Muscle layer of duodenum (tissue), 2 donors: ENCODE measurements around the gene NPR3.

Source experiments
- H3K27ac ChIP-seq: one replicate; pipeline ENCODE4 v1.7.0; 2013; ENCODE audit warnings: mild to moderate bottlenecking, low read length
- H3K27me3 ChIP-seq: one replicate; pipeline ENCODE4 v1.7.0; 2013; ENCODE audit warnings: low read depth, mild to moderate bottlenecking, control low read depth, low read length
- H3K36me3 ChIP-seq, 2 donors: one replicate each; pipeline ENCODE4 v1.7.0; 2013; ENCODE audit warnings: low read length in 2 of 2, control low read depth in 1 of 2, mild to moderate bottlenecking in 1 of 2; ENCODE audit not compliant: insufficient read depth in 2 of 2, control insufficient read depth in 1 of 2
- H3K4me1 ChIP-seq, 2 donors: one replicate each; pipeline ENCODE4 v1.7.0; 2013; ENCODE audit warnings: low read length in 2 of 2, mild to moderate bottlenecking in 2 of 2, control low read depth in 1 of 2, moderate library complexity in 1 of 2; ENCODE audit not compliant: insufficient read depth in 2 of 2, control insufficient read depth in 1 of 2
- H3K4me3 ChIP-seq, 2 donors: one replicate each; pipeline ENCODE4 v1.7.0; 2013; ENCODE audit warnings: low read length in 2 of 2, low read depth in 1 of 2, mild to moderate bottlenecking in 1 of 2
- H3K9me3 ChIP-seq, 2 donors: one replicate each; pipeline ENCODE4 v1.7.0; 2013; ENCODE audit warnings: low read length in 2 of 2, control low read depth in 1 of 2, mild to moderate bottlenecking in 1 of 2; ENCODE audit not compliant: control insufficient read depth in 1 of 2
- donor health status: healthy.

Gene NPR3

GRCh38 chr5:32734827-32735378, 23.8 kb downstream of the NPR3 start:
- Histone ChIP-seq H3K27ac (no peak overlapping the region), H3K36me3 (peaks cover 0 to 3% of the 10 kb centered on the region in 2 donors), H3K4me3 (no peak overlapping the region), H3K9me3 (no peaks in the 10 kb centered on the region), H3K27me3 (no peaks in the 10 kb centered on the region), H3K4me1 (peaks cover 0 to 5% of the 10 kb centered on the region in 2 donors)

DNA sequence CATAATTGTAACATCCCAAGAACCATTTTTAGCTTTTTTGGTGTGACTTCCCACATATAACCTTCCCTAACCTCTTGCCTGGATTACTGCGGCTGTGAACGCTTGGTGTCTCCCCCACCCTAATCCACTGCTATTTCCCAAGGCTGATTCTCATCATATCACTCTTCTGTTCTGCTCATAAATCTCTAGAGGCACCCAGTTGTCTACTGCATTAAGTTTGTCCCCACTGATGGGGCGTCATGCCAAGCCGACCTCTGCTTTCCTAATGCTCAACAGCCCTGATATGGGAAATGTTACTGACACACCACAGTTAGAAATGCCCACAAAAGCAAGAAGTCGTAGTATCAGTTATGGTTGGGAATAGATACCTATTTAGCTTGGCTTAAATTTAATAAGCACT, 24.4 kb downstream of the NPR3 start:
- Histone ChIP-seq H3K4me1 (peaks cover 0 to 5% of the 10 kb centered on the region in 2 donors), H3K27me3 (no peaks in the 10 kb centered on the region), H3K36me3 (peaks cover 0 to 5% of the 10 kb centered on the region in 2 donors), H3K4me3 (no peak overlapping the region), H3K9me3 (no peaks in the 10 kb centered on the region), H3K27ac (no peak overlapping the region)

DNA sequence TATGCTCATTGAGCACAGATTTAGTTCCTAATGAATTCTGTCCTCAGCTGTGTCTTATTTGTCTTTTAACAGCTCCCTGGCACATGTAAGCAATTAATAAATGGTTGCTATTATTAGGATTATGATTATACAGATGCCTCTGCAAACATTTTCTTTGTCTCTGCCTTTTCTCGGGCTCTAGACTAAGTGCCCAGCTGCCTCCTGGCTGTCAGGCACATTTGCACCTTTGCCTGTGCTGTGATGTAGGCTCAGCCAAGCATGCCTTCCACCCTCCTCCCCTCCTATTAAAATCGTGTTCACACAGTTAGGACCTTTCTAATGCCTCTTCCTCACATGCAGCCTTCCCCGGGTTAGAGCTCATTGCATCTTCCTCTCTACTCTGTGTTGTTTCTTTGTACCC, 25.7 kb downstream of the NPR3 start:
- H3K4me3 ChIP-seq = no peak overlapping the region
- no peaks in the 10 kb centered on the region for H3K9me3 ChIP-seq
- H3K27ac ChIP-seq = no peak overlapping the region
- no peaks in the 10 kb centered on the region for H3K27me3 ChIP-seq
- peaks cover 0 to 5% of the 10 kb centered on the region in 2 donors for H3K4me1 ChIP-seq
- H3K36me3 ChIP-seq = peaks cover 0 to 5% of the 10 kb centered on the region in 2 donors

GRCh38 chr5:32740651-32741050, 29.5 kb downstream of the NPR3 start:
- no peaks in the 10 kb centered on the region for H3K27me3 ChIP-seq
- H3K4me3 ChIP-seq = no peak overlapping the region
- no peak overlapping the region for H3K27ac ChIP-seq

GRCh38 chr5:32745317-32745716, 34.2 kb downstream of the NPR3 start:
- no peak overlapping the region for H3K27ac ChIP-seq
- no peaks in the 10 kb centered on the region for H3K27me3 ChIP-seq
- H3K36me3 ChIP-seq = no peaks in the 10 kb centered on the region
- H3K4me1 ChIP-seq = no peaks in the 10 kb centered on the region
- H3K4me3 ChIP-seq = no peak overlapping the region
- H3K9me3 ChIP-seq = no peaks in the 10 kb centered on the region

More at GRCh38 chr5:32740651-32741050, 29.5 kb downstream of the NPR3 start:
- Histone ChIP-seq H3K9me3 (no peaks in the 10 kb centered on the region), H3K4me1 (no peaks in the 10 kb centered on the region), H3K36me3 (peaks cover 0 to 5% of the 10 kb centered on the region in 2 donors)

GRCh38 chr5:32752411-32752810, 41.3 kb downstream of the NPR3 start:
- no peak overlapping the region for H3K4me3 ChIP-seq
- no peaks in the 10 kb centered on the region for H3K27me3 ChIP-seq
- peaks cover 0 to 3% of the 10 kb centered on the region in 2 donors for H3K9me3 ChIP-seq
- H3K4me1 ChIP-seq = peaks cover 0 to 7% of the 10 kb centered on the region in 2 donors
- H3K27ac ChIP-seq = no peak overlapping the region
- no peaks in the 10 kb centered on the region for H3K36me3 ChIP-seq

DNA sequence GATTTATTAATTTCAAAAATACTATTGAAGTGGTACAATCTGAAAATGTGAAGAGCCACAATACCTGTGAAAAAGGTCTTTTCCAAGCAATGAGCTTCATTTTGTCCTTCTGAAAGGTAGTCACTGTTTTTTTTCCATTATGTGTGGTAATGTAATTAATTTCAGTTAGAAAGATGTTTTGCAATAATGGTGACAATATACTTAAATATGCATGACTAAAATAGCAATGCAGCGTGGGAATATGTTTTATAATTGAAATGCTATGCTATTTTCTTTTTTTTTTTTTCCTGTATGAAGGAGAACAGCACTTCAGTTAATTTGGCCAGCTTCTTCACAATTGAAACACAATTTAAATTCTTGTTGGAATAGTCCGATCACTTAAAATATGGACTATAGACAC, 41.9 kb downstream of the NPR3 start:
- Histone ChIP-seq H3K4me3 (no peak overlapping the region), H3K27me3 (no peaks in the 10 kb centered on the region)

GRCh38 chr5:32753765-32754164, 42.6 kb downstream of the NPR3 start:
- H3K36me3 ChIP-seq = no peaks in the 10 kb centered on the region
- no peak overlapping the region for H3K27ac ChIP-seq
- peaks cover 0 to 3% of the 10 kb centered on the region in 2 donors for H3K9me3 ChIP-seq
- H3K4me3 ChIP-seq = no peak overlapping the region
- H3K4me1 ChIP-seq = peaks cover 0 to 7% of the 10 kb centered on the region in 2 donors
- H3K27me3 ChIP-seq = no peaks in the 10 kb centered on the region

More for the DNA sequence above, 41.9 kb downstream of the NPR3 start:
- Histone ChIP-seq H3K9me3 (peaks cover 0 to 3% of the 10 kb centered on the region in 2 donors), H3K36me3 (no peaks in the 10 kb centered on the region), H3K27ac (no peak overlapping the region), H3K4me1 (peaks cover 0 to 7% of the 10 kb centered on the region in 2 donors)

- H3K4me3 ChIP-seq = no peak overlapping the region
These were observed 43.2 kb downstream of the NPR3 start for GRCh38 chr5:32754284-32754683.

GRCh38 chr5:32760091-32760509, 49.0 kb downstream of the NPR3 start:
- peaks cover 0 to 2% of the 10 kb centered on the region in 2 donors for H3K36me3 ChIP-seq
- no peaks in the 10 kb centered on the region for H3K9me3 ChIP-seq
- H3K4me3 ChIP-seq = peak overlapping the region; percentile 8 to 30
- no peaks in the 10 kb centered on the region for H3K4me1 ChIP-seq
- no peaks in the 10 kb centered on the region for H3K27me3 ChIP-seq
- no peak overlapping the region for H3K27ac ChIP-seq

More at GRCh38 chr5:32754284-32754683, 43.2 kb downstream of the NPR3 start:
- Histone ChIP-seq H3K4me1 (peaks cover 0 to 7% of the 10 kb centered on the region in 2 donors), H3K27ac (no peak overlapping the region), H3K27me3 (no peaks in the 10 kb centered on the region), H3K36me3 (no peaks in the 10 kb centered on the region), H3K9me3 (peaks cover 0 to 3% of the 10 kb centered on the region in 2 donors)

DNA sequence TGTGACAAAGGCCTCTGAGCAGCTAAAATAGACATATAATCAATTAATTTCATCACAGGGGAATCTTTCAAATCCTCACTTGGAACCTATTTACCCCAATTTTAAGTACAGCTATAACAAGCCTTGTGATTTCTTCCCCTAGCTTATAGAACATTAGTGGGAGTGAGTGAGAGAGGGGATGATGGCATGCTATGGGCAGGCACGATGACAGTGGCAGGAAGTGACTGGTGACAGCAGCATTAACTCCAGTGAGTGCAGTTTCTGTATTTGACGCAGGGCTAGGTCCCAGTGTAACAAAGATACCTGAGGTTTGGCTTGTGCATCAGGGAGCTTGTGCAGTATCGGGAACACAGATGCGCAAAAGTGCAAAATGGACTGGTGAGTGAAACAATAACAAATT, 54.1 kb downstream of the NPR3 start:
- H3K27me3 ChIP-seq = no peaks in the 10 kb centered on the region
- no peak overlapping the region for H3K4me3 ChIP-seq

GRCh38 chr5:32767948-32768467, 56.9 kb downstream of the NPR3 start:
- Histone ChIP-seq H3K27me3 (no peaks in the 10 kb centered on the region), H3K27ac (no peak overlapping the region)

More for the DNA sequence above, 54.1 kb downstream of the NPR3 start:
- Histone ChIP-seq H3K4me1 (no peaks in the 10 kb centered on the region), H3K9me3 (no peaks in the 10 kb centered on the region), H3K27ac (no peak overlapping the region), H3K36me3 (peaks cover 0 to 9% of the 10 kb centered on the region in 2 donors)

More at GRCh38 chr5:32767948-32768467, 56.9 kb downstream of the NPR3 start:
- Histone ChIP-seq H3K4me1 (no peaks in the 10 kb centered on the region), H3K36me3 (peaks cover 0 to 6% of the 10 kb centered on the region in 2 donors), H3K9me3 (no peaks in the 10 kb centered on the region), H3K4me3 (no peak overlapping the region)
